HEK293 (cell line): ENCODE measurements around the gene NAV1.

Experiments used
- CTCF ChIA-PET: fragments of 350-600 bp; formaldehyde crosslinking; extraction: SDS; loops from one replicate; lab custom pipeline; 2021; ENCODE audit warnings: antibody characterized with exemption; lab: Yijun Ruan, JAX
- POLR2A ChIA-PET: fragments of 300-600 bp; formaldehyde crosslinking; extraction: SDS; loops from one replicate; lab custom pipeline; 2020; ENCODE audit warnings: antibody characterized with exemption, inconsistent platforms; lab: Yijun Ruan, JAX
- H3K27ac ChIP-seq: fragments of 200-500 bp; sonication (Bioruptor generic); 2 replicates; pipeline ENCODE4 v1.5.1; 2014; ENCODE audit warnings: low read depth, low read length, control low read depth, inconsistent platforms; ENCODE audit errors: extremely low read depth
- H3K36me3 ChIP-seq, 2 experiments: fragments of 200-500 bp in 1 of 2; sonication (Bioruptor generic) in 1 of 2; 1 replicate in 1 of 2; 2 replicates in 1 of 2; pipeline ENCODE4 v1.5.1; 2014 to 2017; ENCODE audit warnings: inconsistent platforms in 2 of 2, low read length in 2 of 2; ENCODE audit not compliant: control insufficient read depth in 2 of 2, insufficient read depth in 1 of 2
- H3K4me1 ChIP-seq: fragments of 200-500 bp; sonication (Bioruptor generic); 2 replicates; pipeline ENCODE4 v1.5.1; 2014; ENCODE audit warnings: mild to moderate bottlenecking, low read length, inconsistent platforms; ENCODE audit not compliant: control insufficient read depth, insufficient read depth
- H3K4me3 ChIP-seq: 2 replicates; pipeline ENCODE4 v1.5.1; 2011; ENCODE audit warnings: low read depth, mild to moderate bottlenecking, control low read depth, low read length, moderate library complexity
- H3K9me3 ChIP-seq: fragments of 200-500 bp; sonication (Bioruptor generic); 2 replicates; pipeline ENCODE4 v1.5.1; 2014; ENCODE audit warnings: low read depth, low read length, inconsistent platforms; ENCODE audit not compliant: control insufficient read depth, insufficient read depth
- KLF9 ChIP-seq: fragments of 450-650 bp; formaldehyde crosslinking; IDR thresholded peaks from 2 replicates; pipeline ENCODE4 v1.5.1; 2016; ENCODE audit warnings: missing biosample characterization, missing genetic modification characterization, low read depth
- OSR2 ChIP-seq: fragments of 450-650 bp; formaldehyde crosslinking; IDR thresholded peaks from 2 replicates; pipeline ENCODE4 v1.5.1; 2016; ENCODE audit warnings: missing biosample characterization, missing genetic modification characterization
- YY1 ChIP-seq: fragments of 450-650 bp; formaldehyde crosslinking; IDR thresholded peaks from 2 replicates; pipeline ENCODE4 v1.5.1; 2018; ENCODE audit warnings: missing biosample characterization, missing genetic modification characterization
- ZBTB1 ChIP-seq: fragments of 450-650 bp; formaldehyde crosslinking; IDR thresholded peaks from 2 replicates; pipeline ENCODE4 v1.5.1; 2016; ENCODE audit warnings: missing biosample characterization, missing genetic modification characterization
- ZNF138 ChIP-seq: fragments of 450-650 bp; formaldehyde crosslinking; IDR thresholded peaks from 2 replicates; pipeline ENCODE4 v1.5.1; 2016; ENCODE audit warnings: missing biosample characterization, missing genetic modification characterization, borderline replicate concordance
- ZNF24 ChIP-seq: fragments of 450-650 bp; formaldehyde crosslinking; IDR thresholded peaks from 2 replicates; pipeline ENCODE4 v1.5.1; 2016; ENCODE audit warnings: missing biosample characterization, missing genetic modification characterization
- ZNF404 ChIP-seq: fragments of 450-650 bp; formaldehyde crosslinking; IDR thresholded peaks from 2 replicates; pipeline ENCODE4 v1.5.1; 2017; ENCODE audit warnings: missing biosample characterization, missing genetic modification characterization
- ZNF561 ChIP-seq: fragments of 450-650 bp; IDR thresholded peaks from 2 replicates; pipeline ENCODE4 v1.5.1; 2018; ENCODE audit warnings: missing biosample characterization, missing genetic modification characterization, borderline replicate concordance
- ZNF660 ChIP-seq: fragments of 450-650 bp; IDR thresholded peaks from 2 replicates; pipeline ENCODE4 v1.5.1; 2018; ENCODE audit warnings: missing biosample characterization, mild to moderate bottlenecking, missing genetic modification characterization
- TF ChIP-seq, protein P1 (sequence below): fragments of 450-650 bp; formaldehyde crosslinking; IDR thresholded peaks from 2 replicates; pipeline ENCODE4 v1.5.1; 2017; ENCODE audit warnings: missing biosample characterization, missing genetic modification characterization
- TF ChIP-seq, protein P2 (sequence below): fragments of 450-650 bp; formaldehyde crosslinking; IDR thresholded peaks from 2 replicates; pipeline ENCODE4 v1.5.1; 2016; ENCODE audit warnings: missing biosample characterization, missing genetic modification characterization
- TF ChIP-seq, protein P3 (sequence below): fragments of 450-650 bp; formaldehyde crosslinking; conservative IDR thresholded peaks from 2 replicates; pipeline ENCODE4 v1.5.1; 2016; ENCODE audit warnings: low read depth, missing biosample characterization, missing genetic modification characterization
- TF ChIP-seq, protein P4 (sequence below): fragments of 450-650 bp; formaldehyde crosslinking; IDR thresholded peaks from 2 replicates; pipeline ENCODE4 v1.5.1; 2016; ENCODE audit warnings: missing biosample characterization, missing genetic modification characterization

NAV1 gene

DNA sequence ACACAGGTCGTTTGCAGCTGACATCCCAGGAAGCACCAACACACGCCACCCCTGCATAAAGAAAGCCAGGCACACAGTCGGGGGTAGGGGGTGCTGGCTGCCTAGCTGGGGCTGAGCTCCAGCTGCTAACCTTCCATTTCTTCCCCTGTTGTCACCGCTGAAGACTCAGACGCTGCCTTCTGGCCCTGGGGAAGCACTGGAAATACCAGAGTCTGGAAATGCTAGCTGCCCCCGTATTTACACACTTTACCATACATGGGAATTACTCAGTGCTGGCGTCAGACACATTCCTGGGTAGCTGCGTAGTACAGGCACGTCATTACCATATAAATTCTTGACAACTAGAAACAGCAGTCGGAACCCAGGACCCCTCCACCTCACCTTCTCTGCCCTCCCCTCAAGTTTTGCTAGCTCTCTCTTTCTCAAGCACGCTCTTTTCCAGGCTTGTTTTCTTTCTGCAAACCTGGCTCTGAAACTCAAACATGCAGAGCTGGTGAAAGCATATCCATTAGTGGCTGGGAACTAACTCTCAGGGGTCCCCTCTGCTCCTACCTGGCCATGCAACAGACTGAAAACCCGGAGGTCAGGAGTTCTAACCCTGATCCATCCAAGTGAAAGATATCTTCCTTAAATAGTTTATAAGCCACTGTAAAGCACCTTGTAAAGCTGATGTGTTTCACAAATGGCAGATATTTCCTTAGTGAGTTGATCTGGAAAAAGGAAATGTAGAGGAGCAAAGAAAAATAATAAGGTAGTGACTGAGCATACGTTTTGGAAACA, 35.3 kb upstream of the NAV1 start (continued):
- no peak for TF ChIP-seq ZBTB1 (tag by site-specific recombination)
- peak; percentile 88 for TF ChIP-seq OSR2 (tag by site-specific recombination)

DNA sequence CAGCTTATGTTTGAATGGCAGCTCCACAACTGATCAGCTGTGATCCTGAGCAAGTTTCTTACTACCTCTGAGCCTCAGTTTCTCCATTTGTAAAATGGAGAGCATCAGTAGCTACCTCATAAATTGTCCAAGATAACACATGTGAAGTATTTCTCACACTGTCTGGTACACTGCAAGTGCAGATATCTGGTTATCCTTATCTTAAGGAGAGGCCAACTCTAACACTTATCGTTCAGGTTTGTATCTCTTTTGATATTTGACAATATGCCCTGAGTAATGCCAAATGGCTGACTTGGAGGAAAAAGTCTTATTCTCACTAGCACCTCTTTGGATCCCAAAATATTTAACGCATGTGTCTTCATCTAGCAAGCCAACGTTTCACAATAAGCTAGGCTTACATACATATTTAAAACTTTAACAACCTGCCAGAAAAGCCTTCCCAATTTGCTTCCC, 34.7 kb upstream of the NAV1 start:
- TF ChIP-seq, protein P1, sequence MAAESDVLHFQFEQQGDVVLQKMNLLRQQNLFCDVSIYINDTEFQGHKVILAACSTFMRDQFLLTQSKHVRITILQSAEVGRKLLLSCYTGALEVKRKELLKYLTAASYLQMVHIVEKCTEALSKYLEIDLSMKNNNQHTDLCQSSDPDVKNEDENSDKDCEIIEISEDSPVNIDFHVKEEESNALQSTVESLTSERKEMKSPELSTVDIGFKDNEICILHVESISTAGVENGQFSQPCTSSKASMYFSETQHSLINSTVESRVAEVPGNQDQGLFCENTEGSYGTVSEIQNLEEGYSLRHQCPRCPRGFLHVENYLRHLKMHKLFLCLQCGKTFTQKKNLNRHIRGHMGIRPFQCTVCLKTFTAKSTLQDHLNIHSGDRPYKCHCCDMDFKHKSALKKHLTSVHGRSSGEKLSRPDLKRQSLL (tag by site-specific recombination), result no peak
- no peak overlapping the region for H3K4me3 ChIP-seq
- H3K36me3 ChIP-seq, result no peaks in the 10 kb centered on the region
- H3K4me1 ChIP-seq, result no peaks in the 10 kb centered on the region; the same call in none of the 2 replicates
- CTCF ChIA-PET, result interaction anchor here (0.7 to 5.5 kb wide), 8 partner anchors 9 to 374 kb away, joined by 3 to 74 read pairs (median 6); no protein-coding TSS in a partner anchor
- no peak overlapping the region for H3K27ac ChIP-seq
- POLR2A ChIA-PET, result interaction anchor here (1.4 to 1.9 kb wide), 4 partner anchors 13 to 36 kb away, joined by 3 to 7 read pairs (median 6); partner anchors contain the start of gene PHLDA3
- no peaks in the 10 kb centered on the region for H3K9me3 ChIP-seq

DNA sequence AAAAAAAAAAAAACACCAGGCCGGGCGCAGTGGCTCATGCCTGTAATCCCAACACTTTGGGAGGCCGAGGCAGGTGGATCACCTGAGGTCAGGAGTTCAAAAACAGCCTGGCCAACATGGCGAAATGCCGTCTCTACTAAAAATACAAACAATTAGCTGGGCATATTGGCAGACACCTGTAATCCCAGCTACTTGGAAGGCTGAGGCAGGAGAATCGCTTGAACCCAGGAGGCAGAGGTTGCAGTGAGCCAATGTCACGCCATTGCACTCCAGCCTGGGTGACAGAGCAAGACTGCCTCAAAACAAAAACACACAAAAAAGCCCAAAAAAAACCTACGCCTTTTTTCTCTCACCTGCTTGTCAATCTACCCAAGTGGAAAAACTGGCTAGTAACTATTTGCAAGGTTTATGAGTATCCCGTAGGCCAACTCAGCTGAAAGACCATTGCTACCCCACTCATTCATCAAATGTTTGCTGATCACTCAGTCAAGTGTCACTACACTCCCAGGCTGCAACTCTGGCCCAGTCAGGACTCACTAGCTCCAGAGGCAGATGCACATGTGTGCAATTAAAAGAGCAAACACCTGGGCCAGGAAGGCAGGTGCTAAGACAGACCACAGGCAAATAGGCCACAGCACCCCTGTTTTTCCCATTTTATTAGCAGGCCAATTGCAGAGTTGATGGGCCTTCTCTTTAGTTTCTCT, 34.0 kb upstream of the NAV1 start:
- no peak overlapping the region for H3K27ac ChIP-seq
- CTCF ChIA-PET, result interaction anchor here (0.7 to 5.5 kb wide), 5 partner anchors 8 to 57 kb away, joined by 3 to 74 read pairs (median 11); no protein-coding TSS in a partner anchor
- H3K36me3 ChIP-seq, result no peaks in the 10 kb centered on the region
- H3K9me3 ChIP-seq, result no peaks in the 10 kb centered on the region
- no peaks in the 10 kb centered on the region; the same call in none of the 2 replicates for H3K4me1 ChIP-seq
- TF ChIP-seq ZNF561 (tag by site-specific recombination), result no peak
- no peak for TF ChIP-seq YY1 (tag by site-specific recombination)
- no peak for TF ChIP-seq KLF9 (tag by site-specific recombination)
- TF ChIP-seq ZNF660, result no peak
- TF ChIP-seq, protein P2, sequence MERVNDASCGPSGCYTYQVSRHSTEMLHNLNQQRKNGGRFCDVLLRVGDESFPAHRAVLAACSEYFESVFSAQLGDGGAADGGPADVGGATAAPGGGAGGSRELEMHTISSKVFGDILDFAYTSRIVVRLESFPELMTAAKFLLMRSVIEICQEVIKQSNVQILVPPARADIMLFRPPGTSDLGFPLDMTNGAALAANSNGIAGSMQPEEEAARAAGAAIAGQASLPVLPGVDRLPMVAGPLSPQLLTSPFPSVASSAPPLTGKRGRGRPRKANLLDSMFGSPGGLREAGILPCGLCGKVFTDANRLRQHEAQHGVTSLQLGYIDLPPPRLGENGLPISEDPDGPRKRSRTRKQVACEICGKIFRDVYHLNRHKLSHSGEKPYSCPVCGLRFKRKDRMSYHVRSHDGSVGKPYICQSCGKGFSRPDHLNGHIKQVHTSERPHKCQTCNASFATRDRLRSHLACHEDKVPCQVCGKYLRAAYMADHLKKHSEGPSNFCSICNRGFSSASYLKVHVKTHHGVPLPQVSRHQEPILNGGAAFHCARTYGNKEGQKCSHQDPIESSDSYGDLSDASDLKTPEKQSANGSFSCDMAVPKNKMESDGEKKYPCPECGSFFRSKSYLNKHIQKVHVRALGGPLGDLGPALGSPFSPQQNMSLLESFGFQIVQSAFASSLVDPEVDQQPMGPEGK, result no peak
- TF ChIP-seq ZNF24, result no peak
- TF ChIP-seq ZNF138 (tag by site-specific recombination), result no peak
- no peak for TF ChIP-seq ZNF404
- TF ChIP-seq, protein P3, sequence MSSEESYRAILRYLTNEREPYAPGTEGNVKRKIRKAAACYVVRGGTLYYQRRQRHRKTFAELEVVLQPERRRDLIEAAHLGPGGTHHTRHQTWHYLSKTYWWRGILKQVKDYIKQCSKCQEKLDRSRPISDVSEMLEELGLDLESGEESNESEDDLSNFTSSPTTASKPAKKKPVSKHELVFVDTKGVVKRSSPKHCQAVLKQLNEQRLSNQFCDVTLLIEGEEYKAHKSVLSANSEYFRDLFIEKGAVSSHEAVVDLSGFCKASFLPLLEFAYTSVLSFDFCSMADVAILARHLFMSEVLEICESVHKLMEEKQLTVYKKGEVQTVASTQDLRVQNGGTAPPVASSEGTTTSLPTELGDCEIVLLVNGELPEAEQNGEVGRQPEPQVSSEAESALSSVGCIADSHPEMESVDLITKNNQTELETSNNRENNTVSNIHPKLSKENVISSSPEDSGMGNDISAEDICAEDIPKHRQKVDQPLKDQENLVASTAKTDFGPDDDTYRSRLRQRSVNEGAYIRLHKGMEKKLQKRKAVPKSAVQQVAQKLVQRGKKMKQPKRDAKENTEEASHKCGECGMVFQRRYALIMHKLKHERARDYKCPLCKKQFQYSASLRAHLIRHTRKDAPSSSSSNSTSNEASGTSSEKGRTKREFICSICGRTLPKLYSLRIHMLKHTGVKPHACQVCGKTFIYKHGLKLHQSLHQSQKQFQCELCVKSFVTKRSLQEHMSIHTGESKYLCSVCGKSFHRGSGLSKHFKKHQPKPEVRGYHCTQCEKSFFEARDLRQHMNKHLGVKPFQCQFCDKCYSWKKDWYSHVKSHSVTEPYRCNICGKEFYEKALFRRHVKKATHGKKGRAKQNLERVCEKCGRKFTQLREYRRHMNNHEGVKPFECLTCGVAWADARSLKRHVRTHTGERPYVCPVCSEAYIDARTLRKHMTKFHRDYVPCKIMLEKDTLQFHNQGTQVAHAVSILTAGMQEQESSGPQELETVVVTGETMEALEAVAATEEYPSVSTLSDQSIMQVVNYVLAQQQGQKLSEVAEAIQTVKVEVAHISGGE, result no peak
- TF ChIP-seq, protein P4, sequence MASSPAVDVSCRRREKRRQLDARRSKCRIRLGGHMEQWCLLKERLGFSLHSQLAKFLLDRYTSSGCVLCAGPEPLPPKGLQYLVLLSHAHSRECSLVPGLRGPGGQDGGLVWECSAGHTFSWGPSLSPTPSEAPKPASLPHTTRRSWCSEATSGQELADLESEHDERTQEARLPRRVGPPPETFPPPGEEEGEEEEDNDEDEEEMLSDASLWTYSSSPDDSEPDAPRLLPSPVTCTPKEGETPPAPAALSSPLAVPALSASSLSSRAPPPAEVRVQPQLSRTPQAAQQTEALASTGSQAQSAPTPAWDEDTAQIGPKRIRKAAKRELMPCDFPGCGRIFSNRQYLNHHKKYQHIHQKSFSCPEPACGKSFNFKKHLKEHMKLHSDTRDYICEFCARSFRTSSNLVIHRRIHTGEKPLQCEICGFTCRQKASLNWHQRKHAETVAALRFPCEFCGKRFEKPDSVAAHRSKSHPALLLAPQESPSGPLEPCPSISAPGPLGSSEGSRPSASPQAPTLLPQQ (tag by site-specific recombination), result no peak
- POLR2A ChIA-PET, result interaction anchor here (0.9 to 1.9 kb wide), 5 partner anchors 22 to 36 kb away, joined by 4 to 7 read pairs (median 6); partner anchors contain the start of genes NAV1 and PHLDA3
- H3K4me3 ChIP-seq, result no peak overlapping the region; the same call in 1 of the 2 replicates
